B cell (primary cell): ENCODE data around the gene LIPA. TPM values are rescaled to one million over a fixed set of nuclear protein-coding genes. Genes with fewer than 3 reads are reported as not detected.

Source experiments
- polyA plus RNA-seq: library from polyadenylated mRNA; depleted of rRNA; stranded (reverse); fragments of >200 nt; gene quantifications from 2 replicates; pipeline ENCODE4 v1.2.3, GENCODE V29; 2012
- total RNA-seq, 2 donors: library from RNA; stranded (reverse); fragments of 120-200 nt in 1 of 2; gene quantifications; 1 replicate in 1 of 2; 2 replicates in 1 of 2; pipeline versions ENCODE4 v1.2.3 to v1.2.4, GENCODE V29; 2013 to 2022

Gene LIPA
- total and polyA plus RNA-seq, 2 donors (not counting 1 experiment from before 2014, with no cell fraction given): 16.4 to 36.5 TPM

Other genes with a start within 250 kb of the LIPA start
- not detected in 2 replicates for gene CH25H, start 44.5 kb downstream of the LIPA start, total RNA-seq
- 0.23 TPM in 1 of 2 replicates, not detected in the other for gene CH25H, start 44.5 kb downstream of the LIPA start, polyA plus RNA-seq
- 12.4 and 13.4 TPM in 2 replicates for gene IFIT2, start 50.3 kb upstream of the LIPA start, total RNA-seq
- 2.5 and 3.6 TPM in 2 replicates for gene IFIT2, start 50.3 kb upstream of the LIPA start, polyA plus RNA-seq
- 4.0 and 4.2 TPM in 2 replicates for gene IFIT3, start 76.2 kb upstream of the LIPA start, total RNA-seq
- gene IFIT3, start 76.2 kb upstream of the LIPA start, polyA plus RNA-seq: 1.5 and 1.6 TPM in 2 replicates
- not detected in 2 replicates for gene IFIT1B, start 126.3 kb upstream of the LIPA start, total RNA-seq
- gene IFIT1B, start 126.3 kb upstream of the LIPA start, polyA plus RNA-seq: not detected in 2 replicates
- 1.2 and 1.4 TPM in 2 replicates for gene IFIT1, start 140.8 kb upstream of the LIPA start, total RNA-seq
- gene IFIT1, start 140.8 kb upstream of the LIPA start, polyA plus RNA-seq: 0.50 and 0.63 TPM in 2 replicates
- 23.2 and 25.0 TPM in 2 replicates for gene IFIT5, start 162.8 kb upstream of the LIPA start, total RNA-seq
- 4.3 and 7.0 TPM in 2 replicates for gene IFIT5, start 162.8 kb upstream of the LIPA start, polyA plus RNA-seq